PFSK-1 (cell line): Measurements from ENCODE around the gene ATAD3B.

ENCODE experiments used
- FOXP2 ChIP-seq: optimal IDR thresholded peaks from 2 replicates; pipeline ENCODE3; 2011; ENCODE audit warnings: borderline replicate concordance, control low read depth, inconsistent platforms; ENCODE audit not compliant: insufficient read depth; ENCODE audit errors: extremely low read length, extremely low read depth
- POLR2AphosphoS5 ChIP-seq: IDR thresholded peaks from 2 replicates; pipeline ENCODE4 v1.6.1; 2012; ENCODE audit warnings: low read depth, mild to moderate bottlenecking, control low read depth, low read length, moderate library complexity
- SIN3A ChIP-seq: IDR thresholded peaks from 2 replicates; pipeline ENCODE4 v1.6.1; 2012; ENCODE audit warnings: mild to moderate bottlenecking, low read length, moderate library complexity, borderline replicate concordance; ENCODE audit not compliant: insufficient read depth
- TAF1 ChIP-seq: IDR thresholded peaks from 2 replicates; pipeline ENCODE4 v1.6.1; 2012; ENCODE audit warnings: low read length, control low read depth, borderline replicate concordance; ENCODE audit not compliant: insufficient read depth
- TF ChIP-seq, protein P1 (sequence below), 2 experiments: IDR thresholded peaks; 2 replicates each; pipeline versions ENCODE4 v1.6.1 to v1.8.0; 2011 to 2012; ENCODE audit warnings: low read depth in 2 of 2, low read length in 2 of 2, control low read depth in 1 of 2, inconsistent platforms in 1 of 2, mild to moderate bottlenecking in 1 of 2, moderate library complexity in 1 of 2; ENCODE audit not compliant: insufficient read depth in 1 of 2

DNA sequence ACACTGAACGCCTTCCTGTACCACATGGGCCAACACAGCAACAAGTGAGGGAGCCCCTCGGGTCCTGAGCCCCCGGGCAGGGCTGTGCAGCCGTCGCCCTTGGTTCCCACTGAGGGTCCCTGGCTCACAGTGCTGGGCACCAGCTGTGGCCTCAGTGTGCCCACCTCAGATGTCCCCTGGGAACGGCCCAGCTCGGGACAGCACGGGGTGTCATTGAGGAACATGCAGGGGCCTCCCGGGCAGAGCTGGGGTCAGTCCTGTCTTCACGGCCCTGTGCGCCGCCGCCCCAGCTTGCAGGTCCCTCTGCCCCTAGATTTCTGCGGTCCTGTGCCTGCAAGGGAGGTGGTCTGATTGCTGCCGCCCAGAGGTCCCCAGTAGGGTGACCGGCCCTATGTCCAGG, 17.7 kb downstream of the ATAD3B start:
- TF ChIP-seq, protein P1, sequence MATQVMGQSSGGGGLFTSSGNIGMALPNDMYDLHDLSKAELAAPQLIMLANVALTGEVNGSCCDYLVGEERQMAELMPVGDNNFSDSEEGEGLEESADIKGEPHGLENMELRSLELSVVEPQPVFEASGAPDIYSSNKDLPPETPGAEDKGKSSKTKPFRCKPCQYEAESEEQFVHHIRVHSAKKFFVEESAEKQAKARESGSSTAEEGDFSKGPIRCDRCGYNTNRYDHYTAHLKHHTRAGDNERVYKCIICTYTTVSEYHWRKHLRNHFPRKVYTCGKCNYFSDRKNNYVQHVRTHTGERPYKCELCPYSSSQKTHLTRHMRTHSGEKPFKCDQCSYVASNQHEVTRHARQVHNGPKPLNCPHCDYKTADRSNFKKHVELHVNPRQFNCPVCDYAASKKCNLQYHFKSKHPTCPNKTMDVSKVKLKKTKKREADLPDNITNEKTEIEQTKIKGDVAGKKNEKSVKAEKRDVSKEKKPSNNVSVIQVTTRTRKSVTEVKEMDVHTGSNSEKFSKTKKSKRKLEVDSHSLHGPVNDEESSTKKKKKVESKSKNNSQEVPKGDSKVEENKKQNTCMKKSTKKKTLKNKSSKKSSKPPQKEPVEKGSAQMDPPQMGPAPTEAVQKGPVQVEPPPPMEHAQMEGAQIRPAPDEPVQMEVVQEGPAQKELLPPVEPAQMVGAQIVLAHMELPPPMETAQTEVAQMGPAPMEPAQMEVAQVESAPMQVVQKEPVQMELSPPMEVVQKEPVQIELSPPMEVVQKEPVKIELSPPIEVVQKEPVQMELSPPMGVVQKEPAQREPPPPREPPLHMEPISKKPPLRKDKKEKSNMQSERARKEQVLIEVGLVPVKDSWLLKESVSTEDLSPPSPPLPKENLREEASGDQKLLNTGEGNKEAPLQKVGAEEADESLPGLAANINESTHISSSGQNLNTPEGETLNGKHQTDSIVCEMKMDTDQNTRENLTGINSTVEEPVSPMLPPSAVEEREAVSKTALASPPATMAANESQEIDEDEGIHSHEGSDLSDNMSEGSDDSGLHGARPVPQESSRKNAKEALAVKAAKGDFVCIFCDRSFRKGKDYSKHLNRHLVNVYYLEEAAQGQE (IDR thresholded peaks at IDR 0.05; ENCODE audit: insufficient read depth in 1 of 2, low read depth in 2 of 2, low read length in 2 of 2), result no peak
- TF ChIP-seq POLR2AphosphoS5 (no peak), TAF1 (no peak), FOXP2 (no peak), SIN3A (no peak)
